PFSK-1 (cell line): Measurements from ENCODE around the gene NXT1.

ENCODE experiments used
- FOXP2 ChIP-seq: optimal IDR thresholded peaks from 2 replicates; pipeline ENCODE3; 2011; ENCODE audit warnings: borderline replicate concordance, control low read depth, inconsistent platforms; ENCODE audit not compliant: insufficient read depth; ENCODE audit errors: extremely low read length, extremely low read depth
- POLR2AphosphoS5 ChIP-seq: IDR thresholded peaks from 2 replicates; pipeline ENCODE4 v1.6.1; 2012; ENCODE audit warnings: low read depth, mild to moderate bottlenecking, control low read depth, low read length, moderate library complexity
- SIN3A ChIP-seq: IDR thresholded peaks from 2 replicates; pipeline ENCODE4 v1.6.1; 2012; ENCODE audit warnings: mild to moderate bottlenecking, low read length, moderate library complexity, borderline replicate concordance; ENCODE audit not compliant: insufficient read depth
- TAF1 ChIP-seq: IDR thresholded peaks from 2 replicates; pipeline ENCODE4 v1.6.1; 2012; ENCODE audit warnings: low read length, control low read depth, borderline replicate concordance; ENCODE audit not compliant: insufficient read depth
- TF ChIP-seq, protein P1 (sequence below), 2 experiments: IDR thresholded peaks; 2 replicates each; pipeline versions ENCODE4 v1.6.1 to v1.8.0; 2011 to 2012; ENCODE audit warnings: low read depth in 2 of 2, low read length in 2 of 2, control low read depth in 1 of 2, inconsistent platforms in 1 of 2, mild to moderate bottlenecking in 1 of 2, moderate library complexity in 1 of 2; ENCODE audit not compliant: insufficient read depth in 1 of 2

The NXT1 gene

DNA sequence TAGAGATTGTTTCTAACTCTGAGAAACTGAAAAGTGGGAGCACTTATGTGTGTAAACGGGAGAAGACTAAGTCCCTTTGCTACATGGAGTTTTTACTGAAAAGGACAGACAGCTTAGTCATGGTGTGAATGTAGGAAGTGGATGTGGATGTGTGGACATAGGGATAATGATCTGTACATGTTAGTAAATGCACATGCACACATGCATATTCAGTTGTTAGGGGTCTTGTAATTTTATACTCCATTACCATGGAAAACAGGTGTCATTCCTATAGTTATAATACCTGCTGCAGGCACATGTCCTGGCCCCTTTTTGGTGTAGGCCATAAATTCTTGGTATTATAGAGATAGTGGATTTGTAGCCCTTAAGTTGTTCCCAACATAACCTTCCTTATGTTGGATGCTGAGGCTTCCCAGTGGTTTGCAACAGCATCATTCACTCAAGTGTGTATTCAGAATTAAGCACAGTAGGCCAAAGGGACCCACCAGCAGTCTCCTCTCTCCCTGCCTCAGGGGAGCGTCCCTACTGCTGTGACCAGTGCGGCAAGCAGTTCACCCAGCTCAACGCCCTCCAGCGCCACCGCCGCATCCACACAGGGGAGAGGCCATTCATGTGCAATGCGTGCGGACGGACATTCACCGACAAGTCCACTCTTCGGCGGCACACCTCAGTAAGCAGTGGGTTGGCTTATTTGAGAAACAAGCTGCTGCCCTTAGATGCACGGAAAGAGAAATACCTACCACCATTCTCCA, 18.7 kb downstream of the NXT1 start:
- TF ChIP-seq POLR2AphosphoS5 (no peak), TAF1 (no peak), SIN3A (no peak), FOXP2 (no peak)
- TF ChIP-seq, protein P1, sequence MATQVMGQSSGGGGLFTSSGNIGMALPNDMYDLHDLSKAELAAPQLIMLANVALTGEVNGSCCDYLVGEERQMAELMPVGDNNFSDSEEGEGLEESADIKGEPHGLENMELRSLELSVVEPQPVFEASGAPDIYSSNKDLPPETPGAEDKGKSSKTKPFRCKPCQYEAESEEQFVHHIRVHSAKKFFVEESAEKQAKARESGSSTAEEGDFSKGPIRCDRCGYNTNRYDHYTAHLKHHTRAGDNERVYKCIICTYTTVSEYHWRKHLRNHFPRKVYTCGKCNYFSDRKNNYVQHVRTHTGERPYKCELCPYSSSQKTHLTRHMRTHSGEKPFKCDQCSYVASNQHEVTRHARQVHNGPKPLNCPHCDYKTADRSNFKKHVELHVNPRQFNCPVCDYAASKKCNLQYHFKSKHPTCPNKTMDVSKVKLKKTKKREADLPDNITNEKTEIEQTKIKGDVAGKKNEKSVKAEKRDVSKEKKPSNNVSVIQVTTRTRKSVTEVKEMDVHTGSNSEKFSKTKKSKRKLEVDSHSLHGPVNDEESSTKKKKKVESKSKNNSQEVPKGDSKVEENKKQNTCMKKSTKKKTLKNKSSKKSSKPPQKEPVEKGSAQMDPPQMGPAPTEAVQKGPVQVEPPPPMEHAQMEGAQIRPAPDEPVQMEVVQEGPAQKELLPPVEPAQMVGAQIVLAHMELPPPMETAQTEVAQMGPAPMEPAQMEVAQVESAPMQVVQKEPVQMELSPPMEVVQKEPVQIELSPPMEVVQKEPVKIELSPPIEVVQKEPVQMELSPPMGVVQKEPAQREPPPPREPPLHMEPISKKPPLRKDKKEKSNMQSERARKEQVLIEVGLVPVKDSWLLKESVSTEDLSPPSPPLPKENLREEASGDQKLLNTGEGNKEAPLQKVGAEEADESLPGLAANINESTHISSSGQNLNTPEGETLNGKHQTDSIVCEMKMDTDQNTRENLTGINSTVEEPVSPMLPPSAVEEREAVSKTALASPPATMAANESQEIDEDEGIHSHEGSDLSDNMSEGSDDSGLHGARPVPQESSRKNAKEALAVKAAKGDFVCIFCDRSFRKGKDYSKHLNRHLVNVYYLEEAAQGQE (IDR thresholded peaks at IDR 0.05; ENCODE audit: insufficient read depth in 1 of 2, low read depth in 2 of 2, low read length in 2 of 2) = no peak

- no peak for TF ChIP-seq SIN3A
- TF ChIP-seq FOXP2 = no peak
- TF ChIP-seq TAF1 = no peak
- no peak; the same call in 1 of the 2 replicates for TF ChIP-seq POLR2AphosphoS5
- TF ChIP-seq, protein P1 (IDR thresholded peaks at IDR 0.05; ENCODE audit: insufficient read depth in 1 of 2, low read depth in 2 of 2, low read length in 2 of 2) = no peak
These were observed 19.7 kb downstream of the NXT1 start for GRCh38 chr20:23370274-23370673.

DNA sequence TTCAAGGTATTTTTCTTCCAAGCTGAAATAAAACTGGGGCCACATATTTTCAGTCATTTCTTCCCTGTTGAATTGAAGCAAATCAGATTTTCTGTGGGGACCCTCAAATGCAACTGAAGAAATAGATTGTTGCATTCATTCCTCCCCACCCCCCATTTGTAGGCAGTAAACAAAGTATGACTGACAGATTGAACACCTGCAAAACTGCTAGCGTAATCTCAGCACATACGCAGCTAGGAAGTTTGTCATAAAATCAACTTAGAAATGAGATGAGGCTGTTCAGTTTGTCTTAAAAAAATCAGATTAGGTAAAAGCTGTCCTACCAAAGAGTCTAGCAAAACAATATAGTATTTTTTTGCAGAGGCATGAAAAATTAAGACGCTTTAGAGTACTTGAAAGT, 20.3 kb downstream of the NXT1 start:
- no peak for TF ChIP-seq TAF1
- no peak for TF ChIP-seq POLR2AphosphoS5
- TF ChIP-seq FOXP2 = no peak
- TF ChIP-seq, protein P1 (IDR thresholded peaks at IDR 0.05; ENCODE audit: insufficient read depth in 1 of 2, low read depth in 2 of 2, low read length in 2 of 2) = no peak
- TF ChIP-seq SIN3A = no peak

GRCh38 chr20:23371496-23371895, 20.9 kb downstream of the NXT1 start:
- TF ChIP-seq FOXP2 (no peak), SIN3A (no peak), POLR2AphosphoS5 (no peak), TAF1 (no peak)
- TF ChIP-seq, protein P1 (IDR thresholded peaks at IDR 0.05; ENCODE audit: insufficient read depth in 1 of 2, low read depth in 2 of 2, low read length in 2 of 2) = no peak

GRCh38 chr20:23374441-23374840, 23.9 kb downstream of the NXT1 start:
- TF ChIP-seq FOXP2 (no peak), SIN3A (no peak), TAF1 (no peak), POLR2AphosphoS5 (no peak)
- TF ChIP-seq, protein P1 (IDR thresholded peaks at IDR 0.05; ENCODE audit: insufficient read depth in 1 of 2, low read depth in 2 of 2, low read length in 2 of 2) = no peak
